RWPE1 (cell line): Measurements from ENCODE around the gene IL17F.

Source experiments
- CTCF ChIA-PET: fragments of 350-600 bp; sonication (Branson Sonifier 250); formaldehyde crosslinking; extraction: SDS; loops from one replicate; lab custom pipeline; 2021; lab: Yijun Ruan, JAX
- POLR2A ChIA-PET: fragments of 400-600 bp; formaldehyde crosslinking; extraction: SDS; loops from one replicate; lab custom pipeline; 2020; ENCODE audit warnings: antibody characterized with exemption; ENCODE audit not compliant: low non-redundant PET; lab: Yijun Ruan, JAX
- DNase-seq: peaks from one replicate; pipeline ENCODE4 v3.0.0; 2012; ENCODE audit warnings: low spot score
- H3K27ac ChIP-seq: fragments of 450-650 bp; 2 replicates; pipeline ENCODE4 v1.5.1; 2017
- CTCF ChIP-seq: fragments of 450-650 bp; conservative IDR thresholded peaks from 2 replicates; pipeline ENCODE4 v1.5.1; 2017; ENCODE audit warnings: low read depth, mild to moderate bottlenecking

Gene IL17F

GRCh38 chr6:52251113-52251512 is 6.8 kb upstream of the IL17F start:
- no peak for DNase-seq
- POLR2A ChIA-PET = no interaction called here
- CTCF ChIA-PET = interaction anchor here (0.8 to 0.9 kb wide), 2 partner anchors 10 to 13 kb away, joined by 3 read pairs; no protein-coding TSS in a partner anchor
- TF ChIP-seq CTCF = no peak
- H3K27ac ChIP-seq = no peak overlapping the region

DNA sequence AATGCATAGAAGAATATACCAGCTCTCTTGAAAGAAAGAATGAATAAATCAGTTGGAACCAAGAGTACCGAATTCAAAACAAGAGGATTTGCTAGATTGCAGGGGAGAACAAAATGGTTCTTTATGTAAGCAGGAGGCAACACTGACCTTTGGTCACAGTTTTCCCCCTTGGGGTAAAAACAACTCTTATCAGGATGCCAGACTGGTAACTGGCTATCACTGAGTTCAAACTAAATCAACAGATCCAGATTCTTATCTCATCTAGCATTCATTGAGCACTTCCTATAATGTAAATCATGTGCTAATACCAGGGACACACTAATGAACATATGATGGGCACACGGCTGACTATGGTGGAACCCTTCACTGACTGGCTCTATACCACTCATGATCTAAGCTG is 4.8 kb upstream of the IL17F start:
- H3K27ac ChIP-seq = no peak overlapping the region
- POLR2A ChIA-PET = no interaction called here
- DNase-seq = no peak
- CTCF ChIA-PET = no interaction called here
- TF ChIP-seq CTCF = no peak

- ChIA-PET CTCF (interaction anchor here (0.7 to 1.2 kb wide), 2 partner anchors 15 to 19 kb away, joined by 3 read pairs; no protein-coding TSS in a partner anchor), POLR2A (no interaction called here)
- TF ChIP-seq CTCF = no peak
- H3K27ac ChIP-seq = no peak overlapping the region
- no peak for DNase-seq
Observed at GRCh38 chr6:52245425-52245824, 1.1 kb upstream of the IL17F start.

DNA sequence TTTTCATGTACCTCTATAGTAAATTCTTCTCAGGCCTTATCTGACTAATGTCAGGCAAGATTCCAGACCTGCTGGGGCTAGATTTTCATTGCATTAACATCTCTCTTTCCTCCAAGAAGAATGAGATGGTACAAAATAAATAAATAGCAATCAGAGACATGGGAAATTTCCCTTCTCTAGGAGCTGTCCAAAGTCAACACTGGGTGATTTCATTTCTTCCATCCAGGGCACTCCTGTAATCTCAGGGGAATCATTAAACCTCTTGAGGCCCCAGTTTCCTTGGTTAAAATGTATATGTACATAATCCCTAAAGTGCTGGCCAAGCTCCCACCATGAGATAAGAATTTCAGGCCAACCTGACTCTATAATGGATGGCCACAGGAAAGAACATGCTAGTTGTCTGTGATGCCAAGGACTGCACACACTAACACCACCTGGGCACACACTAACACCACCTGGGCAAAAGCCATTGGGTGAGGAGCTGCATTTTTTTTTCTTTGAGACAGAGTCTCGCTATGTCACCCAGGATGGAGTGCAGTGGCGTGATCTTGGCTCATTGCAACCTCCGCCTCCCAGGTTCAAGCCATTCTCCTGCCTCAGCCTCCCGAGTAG is 912 bp downstream of the IL17F start:
- DNase-seq = no peak
- no peak for TF ChIP-seq CTCF
- no peak overlapping the region for H3K27ac ChIP-seq
- CTCF ChIA-PET = no interaction called here
- POLR2A ChIA-PET = no interaction called here

GRCh38 chr6:52241819-52242218 is 2.5 kb downstream of the IL17F start:
- ChIA-PET CTCF (interaction anchor here (1.0 kb wide), 1 partner anchor 8 kb away, joined by 5 read pairs; no protein-coding TSS in a partner anchor), POLR2A (no interaction called here)
- no peak overlapping the region for H3K27ac ChIP-seq
- TF ChIP-seq CTCF = no peak
- no peak for DNase-seq

GRCh38 chr6:52233975-52234823 is 10.1 kb downstream of the IL17F start:
- POLR2A ChIA-PET = no interaction called here
- peak; percentile 49 for TF ChIP-seq CTCF
- CTCF ChIA-PET = interaction anchor here (0.5 to 3.9 kb wide), 15 partner anchors 8 to 1651 kb away, joined by 3 to 29 read pairs (median 3); no protein-coding TSS in a partner anchor
- DNase-seq = peak; percentile 71
- no peak overlapping the region for H3K27ac ChIP-seq
